Caco-2 (cell line): ENCODE data around the gene RNPS1. TPM values are rescaled to one million over a fixed set of nuclear protein-coding genes. Genes with fewer than 3 reads are reported as not detected.
"Not testable (repeated sequence)": the region's sequence is repeated elsewhere in the genome, so short reads cannot be mapped to it uniquely, and the experiment has no call there.

Experiments
- BruUV-seq: library from RNA; stranded (reverse); fragments of 400-500 nt; replicated peaks from 2 replicates; lab custom pipeline; 2021; lab: Mats Ljungman, UMichigan
- CTCF ChIA-PET: fragments of 300-600 bp; sonication (Branson Sonifier 250); formaldehyde crosslinking; loops from one replicate; lab custom pipeline; 2022; ENCODE audit warnings: antibody characterized with exemption; lab: Charles Lee
- POLR2A ChIA-PET: fragments of 300-600 bp; sonication (Branson Sonifier 250); formaldehyde crosslinking; loops from one replicate; lab custom pipeline; 2022; ENCODE audit warnings: antibody characterized with exemption; lab: Charles Lee
- DNase-seq, 2 experiments: peaks; one replicate each; pipeline versions ENCODE4 v3.0.0 to v3.0.0-alpha.2; 2020 to 2022
- H3K27me3 ChIP-seq: replicated peaks from 2 replicates; pipeline ENCODE4 v1.6.0; 2011; ENCODE audit warnings: low read length; ENCODE audit not compliant: control insufficient read depth, insufficient read depth
- H3K36me3 ChIP-seq: 2 replicates; pipeline ENCODE4 v1.5.1; 2011; ENCODE audit warnings: low read length; ENCODE audit not compliant: control insufficient read depth, insufficient read depth
- H3K4me1 ChIP-seq: fragments of 250-450 bp; sonication (Bioruptor Pico); 2 replicates; pipeline ENCODE4 v1.5.1; 2020; ENCODE audit warnings: mild to moderate bottlenecking
- H3K4me3 ChIP-seq: 2 replicates; pipeline ENCODE4 v1.5.1; 2011; ENCODE audit warnings: low read depth, mild to moderate bottlenecking, control low read depth, low read length
- H3K9me3 ChIP-seq: fragments of 250-450 bp; sonication (Bioruptor Pico); 2 replicates; pipeline ENCODE4 v1.5.1; 2020; ENCODE audit warnings: mild to moderate bottlenecking, moderate library complexity
- H3K27ac Mint-ChIP-seq: one replicate; pipeline ENCODE4 v1.8.0; 2022; ENCODE audit warnings: mixed read lengths; ENCODE audit not compliant: unreplicated experiment
- H3K27me3 Mint-ChIP-seq: one replicate; pipeline ENCODE4 v1.8.0; 2022; ENCODE audit warnings: mixed read lengths; ENCODE audit not compliant: insufficient read depth, unreplicated experiment
- H3K36me3 Mint-ChIP-seq: one replicate; pipeline ENCODE4 v1.8.0; 2022; ENCODE audit warnings: mild to moderate bottlenecking, mixed read lengths; ENCODE audit not compliant: insufficient read depth, unreplicated experiment
- H3K4me1 Mint-ChIP-seq: one replicate; pipeline ENCODE4 v1.8.0; 2022; ENCODE audit warnings: low read depth, mixed read lengths; ENCODE audit not compliant: unreplicated experiment
- H3K4me3 Mint-ChIP-seq: one replicate; pipeline ENCODE4 v1.8.0; 2022; ENCODE audit warnings: mild to moderate bottlenecking, moderate library complexity, mixed read lengths; ENCODE audit not compliant: unreplicated experiment
- H3K9me3 Mint-ChIP-seq: one replicate; pipeline ENCODE4 v1.8.0; 2022; ENCODE audit warnings: mixed read lengths; ENCODE audit not compliant: unreplicated experiment
- intact Hi-C: fragments of 100-400 bp; cut with micrococcal nuclease; formaldehyde crosslinking; loops from one replicate; pipeline ENCODE4 v1.10.0; 2022; ENCODE audit not compliant: unreplicated experiment
- total RNA-seq: library from RNA; stranded (reverse); gene quantifications from 2 replicates; pipeline ENCODE4 v1.2.3, GENCODE V29; 2022
- TF ChIP-seq, protein P1 (sequence below), 2 experiments: fragments of 200-600 bp in 1 of 2; IDR thresholded peaks; 1 replicate in 1 of 2; 2 replicates in 1 of 2; pipeline versions ENCODE4 v1.5.1 to v1.8.0; 2011 to 2022; ENCODE audit warnings: antibody characterized with exemption in 1 of 2, control low read depth in 1 of 2, inconsistent platforms in 1 of 2, low read depth in 1 of 2, low read length in 1 of 2, mild to moderate bottlenecking in 1 of 2, moderate library complexity in 1 of 2; ENCODE audit not compliant: insufficient read depth in 1 of 2, severe bottlenecking in 1 of 2, unreplicated experiment in 1 of 2

Gene RNPS1
- total RNA-seq, 1 experiment from 2014 or later, result 210 TPM

DNA sequence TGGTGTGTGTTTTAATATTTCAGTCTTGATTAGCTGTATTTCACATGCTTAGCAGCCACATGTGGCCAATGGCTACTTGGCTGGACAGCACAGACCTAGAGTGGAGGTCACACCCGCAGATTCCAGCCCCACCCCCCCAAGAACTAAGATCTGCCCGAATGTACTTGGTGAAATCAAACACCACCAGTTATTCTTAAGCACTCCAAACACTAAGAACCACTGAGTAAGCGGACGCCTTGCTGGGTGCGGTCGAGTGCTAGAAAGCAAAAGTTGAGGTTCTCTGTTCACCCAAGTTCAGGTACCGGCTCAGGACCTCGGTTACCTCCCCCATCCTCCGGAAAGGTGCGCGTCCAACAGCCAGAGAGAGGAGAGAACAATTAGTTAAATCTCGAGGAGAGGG lies 1.0 kb downstream of the RNPS1 start:
- Mint-ChIP-seq H3K4me3 (peak overlapping the region; percentile 96), H3K4me1 (peaks cover 13% of the 10 kb centered on the region), H3K36me3 (peaks cover 76% of the 10 kb centered on the region), H3K27ac (peak overlapping the region; percentile 99)
- H3K27me3 ChIP-seq, H3K4me1 ChIP-seq, H3K27me3 Mint-ChIP-seq, BruUV-seq, POLR2A ChIA-PET, DNase-seq, CTCF ChIA-PET, H3K9me3 Mint-ChIP-seq, H3K36me3 ChIP-seq, H3K9me3 ChIP-seq: not testable (repeated sequence)
- intact Hi-C loops, result loop anchor here (10.0 kb wide), 1 partner anchor 158 kb away; the partner anchor contains the start of gene CCNF
- H3K4me3 ChIP-seq, result peak overlapping the region; percentile 79

DNA sequence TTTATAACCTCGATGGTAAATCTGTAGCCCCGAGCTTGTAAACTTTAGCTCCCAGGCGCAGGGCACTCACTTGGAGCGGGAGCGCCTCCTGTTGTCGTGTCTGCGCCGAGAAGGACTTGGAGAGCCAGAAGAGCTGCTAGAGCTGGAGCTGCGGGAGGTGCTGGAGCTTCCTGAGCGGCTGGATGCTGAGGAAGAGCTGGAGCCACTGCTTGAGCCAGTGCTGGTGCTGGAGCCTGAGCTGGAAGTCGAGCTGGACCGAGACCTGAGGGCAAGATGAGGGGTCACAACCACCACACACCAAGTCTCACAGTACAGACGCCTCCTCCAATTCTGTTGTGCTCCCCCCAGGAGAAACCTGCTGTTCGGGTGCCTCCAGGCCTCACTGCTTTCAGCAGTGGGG lies 4.9 kb downstream of the RNPS1 start:
- H3K27ac Mint-ChIP-seq, H3K4me1 Mint-ChIP-seq, H3K4me3 ChIP-seq, BruUV-seq, H3K27me3 ChIP-seq, H3K36me3 ChIP-seq, H3K9me3 Mint-ChIP-seq, H3K4me3 Mint-ChIP-seq, H3K9me3 ChIP-seq, DNase-seq, H3K27me3 Mint-ChIP-seq, H3K4me1 ChIP-seq: not testable (repeated sequence)
- intact Hi-C loops, result loop anchor here (10.0 kb wide), 1 partner anchor 162 kb away; the partner anchor contains the start of gene CCNF
- POLR2A ChIA-PET, result interaction anchor here (1.1 kb wide), 1 partner anchor 11 kb away, joined by 4 read pairs; the partner anchor contains the start of gene ECI1
- peaks cover 95% of the 10 kb centered on the region for H3K36me3 Mint-ChIP-seq
- CTCF ChIA-PET, result interaction anchor here (1.2 kb wide), 1 partner anchor 12 kb away, joined by 3 read pairs; the partner anchor contains the start of gene ECI1

GRCh38 chr16:2260250-2260649 lies 7.7 kb downstream of the RNPS1 start:
- peaks cover 98% of the 10 kb centered on the region for H3K36me3 Mint-ChIP-seq
- peaks cover 3% of the 10 kb centered on the region for H3K36me3 ChIP-seq
- intact Hi-C loops, result loop anchor here (10.0 kb wide), 1 partner anchor 165 kb away; the partner anchor contains the start of gene CCNF
- no peak overlapping the region for H3K4me3 Mint-ChIP-seq
- no peaks in the 10 kb centered on the region for H3K27me3 ChIP-seq
- no peak for DNase-seq
- no peaks in the 10 kb centered on the region for H3K9me3 Mint-ChIP-seq
- H3K27ac Mint-ChIP-seq, result no peak overlapping the region
- no peaks in the 10 kb centered on the region for H3K4me1 Mint-ChIP-seq
- CTCF ChIA-PET, result no interaction called here
- H3K4me1 ChIP-seq, result no peaks in the 10 kb centered on the region
- H3K4me3 ChIP-seq, result no peak overlapping the region
- no peaks in the 10 kb centered on the region for H3K9me3 ChIP-seq
- TF ChIP-seq, protein P1, sequence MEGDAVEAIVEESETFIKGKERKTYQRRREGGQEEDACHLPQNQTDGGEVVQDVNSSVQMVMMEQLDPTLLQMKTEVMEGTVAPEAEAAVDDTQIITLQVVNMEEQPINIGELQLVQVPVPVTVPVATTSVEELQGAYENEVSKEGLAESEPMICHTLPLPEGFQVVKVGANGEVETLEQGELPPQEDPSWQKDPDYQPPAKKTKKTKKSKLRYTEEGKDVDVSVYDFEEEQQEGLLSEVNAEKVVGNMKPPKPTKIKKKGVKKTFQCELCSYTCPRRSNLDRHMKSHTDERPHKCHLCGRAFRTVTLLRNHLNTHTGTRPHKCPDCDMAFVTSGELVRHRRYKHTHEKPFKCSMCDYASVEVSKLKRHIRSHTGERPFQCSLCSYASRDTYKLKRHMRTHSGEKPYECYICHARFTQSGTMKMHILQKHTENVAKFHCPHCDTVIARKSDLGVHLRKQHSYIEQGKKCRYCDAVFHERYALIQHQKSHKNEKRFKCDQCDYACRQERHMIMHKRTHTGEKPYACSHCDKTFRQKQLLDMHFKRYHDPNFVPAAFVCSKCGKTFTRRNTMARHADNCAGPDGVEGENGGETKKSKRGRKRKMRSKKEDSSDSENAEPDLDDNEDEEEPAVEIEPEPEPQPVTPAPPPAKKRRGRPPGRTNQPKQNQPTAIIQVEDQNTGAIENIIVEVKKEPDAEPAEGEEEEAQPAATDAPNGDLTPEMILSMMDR (IDR thresholded peaks at IDR 0.05; ENCODE audit: insufficient read depth in 1 of 2, low read depth in 1 of 2, low read length in 1 of 2, severe bottlenecking in 1 of 2, unreplicated experiment in 1 of 2), result no peak
- H3K27me3 Mint-ChIP-seq, result no peaks in the 10 kb centered on the region
- POLR2A ChIA-PET, result interaction anchor here (1.1 kb wide), 1 partner anchor 9 kb away, joined by 8 read pairs; the partner anchor contains the start of gene ECI1
- BruUV-seq, result no TSS peak

GRCh38 chr16:2258530-2258929 lies 9.4 kb downstream of the RNPS1 start:
- H3K36me3 ChIP-seq, H3K4me1 Mint-ChIP-seq, H3K27me3 Mint-ChIP-seq, H3K9me3 ChIP-seq, H3K4me1 ChIP-seq, H3K4me3 Mint-ChIP-seq, CTCF ChIA-PET, H3K27me3 ChIP-seq, H3K27ac Mint-ChIP-seq, DNase-seq, intact Hi-C loops, BruUV-seq, H3K9me3 Mint-ChIP-seq, H3K4me3 ChIP-seq: not testable (repeated sequence)
- H3K36me3 Mint-ChIP-seq, result peaks cover 98% of the 10 kb centered on the region
- POLR2A ChIA-PET, result interaction anchor here (1.2 kb wide), 1 partner anchor 10 kb away, joined by 3 read pairs; no protein-coding TSS in a partner anchor
